GM12878 (cell line): ENCODE measurements around the gene RIT1. TPM values are rescaled to one million over a fixed set of nuclear protein-coding genes. Genes with fewer than 3 reads are reported as not detected.

Experiments
- ATAC-seq: fragments of 200-7000 bp; cut with Tn5 transposase; 3 replicates; pipeline ENCODE4 v1.9.1; 2020; ENCODE audit warnings: mild to moderate bottlenecking, moderate library complexity
- BruUV-seq: library from RNA; stranded (reverse); fragments of 400-500 nt; replicated peaks from 2 replicates; lab custom pipeline; 2021; lab: Mats Ljungman, UMichigan
- CTCF ChIA-PET: fragments of 300-600 bp; sonication (Branson Sonifier 250); formaldehyde crosslinking; extraction: SDS; loops from one replicate; lab custom pipeline; 2021; ENCODE audit warnings: inconsistent platforms; lab: Yijun Ruan, JAX
- POLR2A ChIA-PET: fragments of 350-600 bp; formaldehyde crosslinking; extraction: SDS; loops from one replicate; lab custom pipeline; 2021; ENCODE audit warnings: inconsistent platforms; lab: Charles Lee
- RAD21 ChIA-PET: fragments of 300-600 bp; sonication (Branson Sonifier 250); formaldehyde crosslinking; loops from one replicate; lab custom pipeline; 2023; ENCODE audit warnings: antibody characterized with exemption; ENCODE audit not compliant: unreplicated experiment; lab: Charles Lee
- SMC1A ChIA-PET: fragments of 300-600 bp; sonication (Branson Sonifier 250); formaldehyde crosslinking; loops from one replicate; lab custom pipeline; 2023; ENCODE audit not compliant: unreplicated experiment, uncharacterized antibody; lab: Charles Lee
- DNase-seq: peaks from one replicate; pipeline ENCODE4 v3.0.0-alpha.2; 2011; ENCODE audit warnings: low read depth, low spot score
- FAIRE-seq: peaks from 3 replicates; lab custom pipeline; 2011; peaks lifted over from hg19 to GRCh38; lab: Jason Lieb, UNC
- H2AFZ ChIP-seq: 2 replicates; pipeline ENCODE4 v1.6.0; 2011; ENCODE audit warnings: low read depth, low read length, control low read depth; ENCODE audit not compliant: control insufficient read depth
- H3K27ac ChIP-seq: 2 replicates; pipeline ENCODE4 v1.5.1; 2011; ENCODE audit warnings: control low read depth; ENCODE audit not compliant: control insufficient read depth, insufficient read depth
- H3K27me3 ChIP-seq, 2 experiments: replicated peaks in 1 of 2; 2 replicates each; pipeline versions ENCODE4 v1.6.0 to v1.6.1; 2011; ENCODE audit warnings: low read length in 1 of 2; ENCODE audit not compliant: control insufficient read depth in 2 of 2, insufficient read depth in 2 of 2
- H3K36me3 ChIP-seq, 2 experiments: 2 replicates each; pipeline ENCODE4 v1.5.1; 2011; ENCODE audit warnings: low read length in 1 of 2; ENCODE audit not compliant: control insufficient read depth in 2 of 2, insufficient read depth in 2 of 2
- H3K4me1 ChIP-seq: 2 replicates; pipeline ENCODE4 v1.6.1; 2011; ENCODE audit warnings: mild to moderate bottlenecking, low read length, moderate library complexity, mixed read lengths; ENCODE audit not compliant: control insufficient read depth, insufficient read depth
- H3K4me2 ChIP-seq: 2 replicates; pipeline ENCODE4 v1.6.0; 2011; ENCODE audit warnings: control low read depth; ENCODE audit not compliant: control insufficient read depth, insufficient read depth
- H3K4me3 ChIP-seq: fragments of 200-600 bp; sonication (generic); 2 replicates; pipeline ENCODE4 v1.5.1; 2016
- H3K79me2 ChIP-seq: 2 replicates; pipeline ENCODE4 v1.6.0; 2011; ENCODE audit warnings: low read length; ENCODE audit not compliant: control insufficient read depth, insufficient read depth
- H3K9ac ChIP-seq: 2 replicates; pipeline ENCODE4 v1.8.0; 2011; ENCODE audit warnings: low read length, control low read depth, mixed read lengths; ENCODE audit not compliant: control insufficient read depth, insufficient read depth
- H3K9me3 ChIP-seq: replicated peaks from 3 replicates; pipeline ENCODE4 v1.5.1; 2011; ENCODE audit warnings: mild to moderate bottlenecking, low read length; ENCODE audit not compliant: control insufficient read depth, insufficient read depth
- H4K20me1 ChIP-seq: 2 replicates; pipeline ENCODE4 v1.6.0; 2011; ENCODE audit not compliant: control insufficient read depth, insufficient read depth
- ATF2 ChIP-seq: IDR thresholded peaks from 2 replicates; pipeline ENCODE4 v1.6.1; 2012; ENCODE audit warnings: low read length, inconsistent platforms
- ATF3 ChIP-seq: IDR thresholded peaks from 2 replicates; pipeline ENCODE4 v1.6.1; 2011; ENCODE audit warnings: low read depth, mild to moderate bottlenecking, low read length, moderate library complexity, borderline replicate concordance; ENCODE audit errors: extremely low read depth
- HSF1 ChIP-seq: fragments of 150-350 bp; IDR thresholded peaks from 2 replicates; pipeline ENCODE4 v1.6.1; 2014; ENCODE audit warnings: mild to moderate bottlenecking, low read depth, low read length
- IKZF2 ChIP-seq, 2 experiments: fragments of 450-650 bp; IDR thresholded peaks; 2 replicates each; pipeline ENCODE4 v1.6.1; 2017; ENCODE audit warnings: mild to moderate bottlenecking in 2 of 2, moderate library complexity in 2 of 2
- JUND ChIP-seq: IDR thresholded peaks from 2 replicates; pipeline ENCODE4 v1.6.1; 2012; ENCODE audit warnings: low read depth, mild to moderate bottlenecking, low read length, improper control_type of control experiment, moderate library complexity
- MEF2B ChIP-seq: fragments of 450-650 bp; IDR thresholded peaks from 2 replicates; pipeline ENCODE4 v1.6.1; 2018; ENCODE audit warnings: mild to moderate bottlenecking, moderate library complexity; ENCODE audit not compliant: partially characterized antibody, poor library complexity, severe bottlenecking
- NFIC ChIP-seq: IDR thresholded peaks from 2 replicates; pipeline ENCODE4 v1.6.1; 2012; ENCODE audit warnings: low read depth, mild to moderate bottlenecking, inconsistent platforms, low read length, moderate library complexity
- POLR2A ChIP-seq: IDR thresholded peaks from 2 replicates; pipeline ENCODE4 v1.6.1; 2011; ENCODE audit warnings: low read depth, mild to moderate bottlenecking, low read length
- POLR2AphosphoS2 ChIP-seq: IDR thresholded peaks from 2 replicates; pipeline ENCODE4 v1.6.1; 2011; ENCODE audit warnings: low read depth, mild to moderate bottlenecking, low read length, improper control_type of control experiment, moderate library complexity
- SREBF1 ChIP-seq: IDR thresholded peaks from 2 replicates; pipeline ENCODE4 v1.6.1; 2012; ENCODE audit warnings: mild to moderate bottlenecking, low read length
- TCF3 ChIP-seq: IDR thresholded peaks from 2 replicates; pipeline ENCODE4 v1.6.1; 2012; ENCODE audit warnings: low read depth, mild to moderate bottlenecking, low read length, borderline replicate concordance; ENCODE audit not compliant: insufficient read depth
- ZNF274 ChIP-seq: IDR thresholded peaks from one replicate; pipeline ENCODE4 v1.8.0; 2011; ENCODE audit not compliant: insufficient read length, insufficient read depth
- WGBS: methylation state at CpG from one replicate; pipeline ENCODE4 v1.1.6; 2016; ENCODE audit warnings: low lambda C conversion rate; ENCODE audit not compliant: insufficient replicate concordance, insufficient coverage; ENCODE audit errors: missing lambda C conversion rate; 5-methylcytosine and 5-hydroxymethylcytosine counted together
- in situ Hi-C: fragments of 300-500 bp; cut with MboI; formaldehyde crosslinking; loops from 9 replicates; pipeline ENCODE4 v1.14.3; 2018; ENCODE audit warnings: mixed read lengths
- intact Hi-C: fragments of 100-400 bp; cut with micrococcal nuclease; formaldehyde crosslinking; loops from one replicate; pipeline ENCODE4 v1.14.2; 2022; ENCODE audit not compliant: unreplicated experiment
- polyA plus RNA-seq, 11 experiments: library from polyadenylated mRNA; depleted of rRNA in 4 of 11; unstranded in 6 of 11; stranded (reverse) in 5 of 11; fragments of >200 nt; fragmentation: Nextera tagmentation in 4 of 11; fragmentation: Illumina TruSeq in 1 of 11; extraction: Ambion mirVana in 4 of 11; extraction: Trizol in 1 of 11; gene quantifications; 1 replicate in 1 of 11; 2 replicates in 10 of 11; pipeline versions ENCODE4 v1.2.1 to v1.2.3, GENCODE V29; 2011 to 2016; ENCODE audit warnings: inconsistent platforms in 2 of 11, missing spikeins in 2 of 11, low read depth in 1 of 11
- total RNA-seq, 4 experiments: library from RNA; depleted of rRNA in 3 of 4; stranded (reverse); fragments of >200 nt in 3 of 4; fragmentation: Illumina TruSeq in 1 of 4; extraction: Trizol in 1 of 4; gene quantifications; 2 replicates each; pipeline versions ENCODE4 v1.2.1 to v1.2.3, GENCODE V29; 2013 to 2021

RIT1 gene
- total and polyA plus RNA-seq, 10 of the 15 experiments (the other 5 are each of a cell fraction or from before 2014, with no cell fraction given): 6.8 to 61.5 (median 13.7) TPM

- ChIA-PET RAD21 (no interaction called here), SMC1A (no interaction called here), CTCF (no interaction called here), POLR2A (interaction anchor here (0.5 to 1.3 kb wide), 2 partner anchors 24 to 100 kb away, joined by 3 to 5 read pairs; no protein-coding TSS in a partner anchor)
- H3K4me1 ChIP-seq: peaks cover 17% of the 10 kb centered on the region
- no peak for FAIRE-seq
- TF ChIP-seq ZNF274 (no peak), POLR2A (peak; percentile 31; the same call in 1 of the 2 replicates)
- intact Hi-C loops: no loop called here
- in situ Hi-C loops: no loop called here
- no peaks in the 10 kb centered on the region for H3K9me3 ChIP-seq
- WGBS: 97% methylated on average over 27 of the region's 27 CpGs
- H3K27ac ChIP-seq: no peak overlapping the region
- H4K20me1 ChIP-seq: no peaks in the 10 kb centered on the region
- no peak overlapping the region for H3K4me2 ChIP-seq
- no peak overlapping the region for H2AFZ ChIP-seq
- no peak overlapping the region for H3K4me3 ChIP-seq
- H3K79me2 ChIP-seq: no peaks in the 10 kb centered on the region
- ATAC-seq: no peak
- BruUV-seq: no TSS peak
- no peak overlapping the region for H3K9ac ChIP-seq
- peaks cover 45 to 58% of the 10 kb centered on the region in 2 experiments for H3K36me3 ChIP-seq
- H3K27me3 ChIP-seq: no peaks in the 10 kb centered on the region
- DNase-seq: no peak
Measured at GRCh38 chr1:155950829-155951228, 39.7 kb upstream of the RIT1 start.

- Histone ChIP-seq H3K4me1 (peaks cover 43% of the 10 kb centered on the region), H3K9me3 (no peaks in the 10 kb centered on the region), H4K20me1 (no peaks in the 10 kb centered on the region), H3K27ac (peak overlapping the region; percentile 79), H3K4me3 (no peak overlapping the region), H2AFZ (no peak overlapping the region), H3K36me3 (peaks cover 36 to 37% of the 10 kb centered on the region in 2 experiments), H3K9ac (no peak overlapping the region), H3K4me2 (no peak overlapping the region), H3K27me3 (no peaks in the 10 kb centered on the region), H3K79me2 (no peaks in the 10 kb centered on the region)
- WGBS: 98% methylated on average over 8 of the region's 8 CpGs
- ChIA-PET POLR2A (interaction anchor here (0.6 to 1.7 kb wide), 8 partner anchors 9 to 566 kb away, joined by 3 to 7 read pairs (median 3); no protein-coding TSS in a partner anchor), CTCF (interaction anchor here (0.7 to 2.4 kb wide), 7 partner anchors 9 to 118 kb away, joined by 3 to 12 read pairs (median 6); no protein-coding TSS in a partner anchor), RAD21 (interaction anchor here (0.8 to 2.9 kb wide), 5 partner anchors 9 to 30 kb away, joined by 3 to 18 read pairs (median 4); partner anchors contain the start of gene ARHGEF2), SMC1A (interaction anchor here (1.2 to 2.9 kb wide), 8 partner anchors 9 to 42 kb away, joined by 4 to 12 read pairs (median 8); partner anchors contain the start of gene ARHGEF2)
- FAIRE-seq (no peak), ATAC-seq (no peak), DNase-seq (no peak)
- BruUV-seq: no TSS peak
- in situ Hi-C loops: no loop called here
- intact Hi-C loops: loop anchor here (2.0 kb wide), 1 partner anchor 29 kb away; no protein-coding TSS in a partner anchor
- no peak for TF ChIP-seq NFIC
- no peak for TF ChIP-seq HSF1
- TF ChIP-seq SREBF1: no peak
- no peak for TF ChIP-seq ATF3
- no peak for TF ChIP-seq POLR2AphosphoS2
- no peak for TF ChIP-seq JUND
- TF ChIP-seq IKZF2 (IDR thresholded peaks at IDR 0.05): no peak
- no peak for TF ChIP-seq MEF2B
- TF ChIP-seq TCF3: no peak
- no peak for TF ChIP-seq ATF2
Measured at GRCh38 chr1:155947741-155948140, 36.6 kb upstream of the RIT1 start.
